B cell (primary cell): ENCODE data around the gene JMJD1C. TPM values are rescaled to one million over a fixed set of nuclear protein-coding genes. Genes with fewer than 3 reads are reported as not detected.

Experiments used
- ATAC-seq: fragments of 200-7000 bp; cut with Tn5 transposase; one replicate; pipeline ENCODE4 v1.10.0; 2021; ENCODE audit warnings: low read depth, mild to moderate bottlenecking, moderate number of reproducible peaks, moderate library complexity
- CTCF ChIA-PET: fragments of 350-600 bp; sonication (Branson Sonifier 250); formaldehyde crosslinking; loops from one replicate; lab custom pipeline; 2021; ENCODE audit warnings: antibody characterized with exemption, inconsistent platforms; lab: Charles Lee
- POLR2A ChIA-PET: fragments of 350-600 bp; sonication (Branson Sonifier 250); formaldehyde crosslinking; loops from one replicate; lab custom pipeline; 2021; ENCODE audit warnings: antibody characterized with exemption; lab: Charles Lee
- DNase-seq: peaks from one replicate; pipeline ENCODE4 v3.0.0; 2013
- H2AFZ ChIP-seq: 2 replicates; pipeline ENCODE4 v1.6.1; 2012; ENCODE audit warnings: mild to moderate bottlenecking, low read depth, low read length; ENCODE audit not compliant: insufficient read depth, poor library complexity, severe bottlenecking
- H3K27ac ChIP-seq, 2 donors: 1 replicate in 1 of 2; 2 replicates in 1 of 2; pipeline ENCODE4 v1.5.1; 2012 to 2013; ENCODE audit warnings: low read length in 2 of 2, mild to moderate bottlenecking in 2 of 2, moderate library complexity in 1 of 2
- H3K27me3 ChIP-seq, 4 experiments: fragments of 200-600 bp in 1 of 4; sonication (generic) in 1 of 4; replicated peaks in 1 of 4; 1 replicate in 2 of 4; 2 replicates in 2 of 4; pipeline versions ENCODE4 v1.6.1 to v1.7.0; 2013 to 2016; ENCODE audit warnings: low read length in 3 of 4, mild to moderate bottlenecking in 2 of 4, mixed read lengths in 1 of 4, moderate library complexity in 1 of 4; ENCODE audit not compliant: insufficient read depth in 4 of 4, control insufficient read depth in 3 of 4; ENCODE audit errors: control extremely low read depth in 1 of 4
- H3K36me3 ChIP-seq, 2 experiments: replicated peaks in 1 of 2; 1 replicate in 1 of 2; 2 replicates in 1 of 2; pipeline versions ENCODE4 v1.6.1 to v1.7.1; 2013; ENCODE audit warnings: low read length in 1 of 2; ENCODE audit not compliant: insufficient read depth in 2 of 2, control insufficient read depth in 1 of 2; ENCODE audit errors: control extremely low read depth in 1 of 2, extremely low read depth in 1 of 2
- H3K4me1 ChIP-seq, 2 donors: fragments of 200-600 bp in 1 of 2; sonication (generic) in 1 of 2; 1 replicate in 1 of 2; 2 replicates in 1 of 2; pipeline versions ENCODE4 v1.5.1 to v1.6.1; 2013 to 2017; ENCODE audit warnings: low read length in 2 of 2; ENCODE audit not compliant: control insufficient read depth in 2 of 2, insufficient read depth in 2 of 2
- H3K4me2 ChIP-seq: replicated peaks from 2 replicates; pipeline ENCODE3; 2012; ENCODE audit warnings: mild to moderate bottlenecking, low read depth, low read length; ENCODE audit not compliant: poor library complexity, severe bottlenecking
- H3K4me3 ChIP-seq, 5 experiments: fragments of 200-600 bp in 1 of 5; sonication (generic) in 1 of 5; 1 replicate in 3 of 5; 2 replicates in 2 of 5; pipeline versions ENCODE4 v1.5.1 to v1.7.0; 2011 to 2016; ENCODE audit warnings: low read length in 4 of 5, mild to moderate bottlenecking in 4 of 5, low read depth in 2 of 5, control low read depth in 1 of 5, moderate library complexity in 1 of 5; ENCODE audit not compliant: insufficient read depth in 1 of 5; ENCODE audit errors: control extremely low read depth in 1 of 5, extremely low read depth in 1 of 5
- H3K79me2 ChIP-seq: fragments of 200-600 bp; sonication (generic); one replicate; pipeline ENCODE4 v1.6.0; 2016; ENCODE audit warnings: low read length; ENCODE audit not compliant: control insufficient read depth, insufficient read depth
- H3K9ac ChIP-seq: fragments of 200-600 bp; sonication (generic); 2 replicates; pipeline ENCODE4 v1.6.1; 2017; ENCODE audit warnings: mild to moderate bottlenecking, low read length, moderate library complexity
- H3K9me3 ChIP-seq, 3 donors: one replicate each; pipeline versions ENCODE4 v1.6.1 to v1.7.1; 2013; ENCODE audit warnings: low read length in 2 of 3; ENCODE audit not compliant: control insufficient read depth in 2 of 3, insufficient read depth in 1 of 3; ENCODE audit errors: control extremely low read depth in 1 of 3
- H4K20me1 ChIP-seq: 2 replicates; pipeline ENCODE4 v1.6.0; 2012; ENCODE audit warnings: mild to moderate bottlenecking, low read length; ENCODE audit not compliant: insufficient read depth, control insufficient read depth, poor library complexity, severe bottlenecking
- H3K27ac Mint-ChIP-seq: one replicate; pipeline ENCODE4 v1.8.0; 2021; ENCODE audit warnings: mixed read lengths
- H3K27me3 Mint-ChIP-seq: one replicate; pipeline ENCODE4 v1.8.0; 2021; ENCODE audit warnings: mixed read lengths
- H3K4me1 Mint-ChIP-seq: one replicate; pipeline ENCODE4 v1.8.0; 2021; ENCODE audit warnings: mixed read lengths
- H3K4me3 Mint-ChIP-seq: one replicate; pipeline ENCODE4 v1.8.0; 2021; ENCODE audit warnings: mixed read lengths
- H3K9me3 Mint-ChIP-seq: one replicate; pipeline ENCODE4 v1.8.0; 2022; ENCODE audit warnings: mixed read lengths; ENCODE audit not compliant: insufficient read depth
- EZH2 ChIP-seq: IDR thresholded peaks from 2 replicates; pipeline ENCODE4 v1.6.1; 2012; ENCODE audit warnings: borderline replicate concordance, low read depth, mild to moderate bottlenecking, moderate library complexity, low read length; ENCODE audit not compliant: insufficient read depth, poor library complexity, severe bottlenecking
- WGBS: methylation state at CpG from one replicate; pipeline ENCODE4 v1.1.5; 2013; ENCODE audit warnings: missing lambda C conversion rate; ENCODE audit not compliant: insufficient coverage; 5-methylcytosine and 5-hydroxymethylcytosine counted together
- intact Hi-C: fragments of 100-400 bp; cut with micrococcal nuclease; formaldehyde crosslinking; loops from one replicate; pipeline ENCODE4 v1.10.0; 2022
- polyA plus RNA-seq: library from polyadenylated mRNA; depleted of rRNA; stranded (reverse); fragments of >200 nt; gene quantifications from 2 replicates; pipeline ENCODE4 v1.2.3, GENCODE V29; 2012
- total RNA-seq, 2 donors: library from RNA; stranded (reverse); fragments of 120-200 nt in 1 of 2; gene quantifications; 1 replicate in 1 of 2; 2 replicates in 1 of 2; pipeline versions ENCODE4 v1.2.3 to v1.2.4, GENCODE V29; 2013 to 2022
- TF ChIP-seq, protein P1 (sequence below): fragments of 200-600 bp; IDR thresholded peaks from one replicate; pipeline ENCODE4 v1.8.0; 2022; ENCODE audit warnings: antibody characterized with exemption, mild to moderate bottlenecking

Gene JMJD1C
- total and polyA plus RNA-seq, 2 donors (not counting 1 experiment from before 2014, with no cell fraction given) = 81.8 to 235 TPM

DNA sequence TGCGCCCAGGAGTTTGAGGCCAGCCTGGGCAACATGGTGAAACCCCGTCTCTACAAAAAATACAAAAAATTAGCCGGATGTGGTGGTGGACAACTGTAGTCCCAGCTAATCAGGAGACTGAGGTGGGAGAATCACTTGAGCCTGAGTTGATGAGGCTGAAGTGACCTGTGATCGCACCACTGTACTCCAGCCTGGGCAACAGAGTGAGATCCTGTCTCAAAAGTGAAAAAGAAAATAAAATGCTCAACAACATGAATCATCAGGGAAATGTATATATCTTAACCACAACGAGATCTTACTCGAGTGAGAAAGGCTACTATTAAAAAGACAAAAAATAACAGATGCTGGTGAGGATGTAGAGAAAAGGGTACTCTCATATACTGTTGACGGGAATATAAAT lies 72.7 kb downstream of the JMJD1C start:
- H3K4me3 ChIP-seq = no peak overlapping the region
- no peak overlapping the region for H3K27ac ChIP-seq
- peaks cover 6% of the 10 kb centered on the region for H3K9me3 Mint-ChIP-seq
- WGBS = 83% methylated on average over 2 of the region's 7 CpGs
- no peaks in the 10 kb centered on the region for H3K27me3 ChIP-seq
- ATAC-seq = no peak
- no peak overlapping the region for H3K4me3 Mint-ChIP-seq
- no peak overlapping the region for H3K27ac Mint-ChIP-seq
- H3K4me2 ChIP-seq = no peak overlapping the region
- peaks cover 0 to 4% of the 10 kb centered on the region in 2 experiments for H3K36me3 ChIP-seq
- CTCF ChIA-PET = no interaction called here
- TF ChIP-seq, protein P1, sequence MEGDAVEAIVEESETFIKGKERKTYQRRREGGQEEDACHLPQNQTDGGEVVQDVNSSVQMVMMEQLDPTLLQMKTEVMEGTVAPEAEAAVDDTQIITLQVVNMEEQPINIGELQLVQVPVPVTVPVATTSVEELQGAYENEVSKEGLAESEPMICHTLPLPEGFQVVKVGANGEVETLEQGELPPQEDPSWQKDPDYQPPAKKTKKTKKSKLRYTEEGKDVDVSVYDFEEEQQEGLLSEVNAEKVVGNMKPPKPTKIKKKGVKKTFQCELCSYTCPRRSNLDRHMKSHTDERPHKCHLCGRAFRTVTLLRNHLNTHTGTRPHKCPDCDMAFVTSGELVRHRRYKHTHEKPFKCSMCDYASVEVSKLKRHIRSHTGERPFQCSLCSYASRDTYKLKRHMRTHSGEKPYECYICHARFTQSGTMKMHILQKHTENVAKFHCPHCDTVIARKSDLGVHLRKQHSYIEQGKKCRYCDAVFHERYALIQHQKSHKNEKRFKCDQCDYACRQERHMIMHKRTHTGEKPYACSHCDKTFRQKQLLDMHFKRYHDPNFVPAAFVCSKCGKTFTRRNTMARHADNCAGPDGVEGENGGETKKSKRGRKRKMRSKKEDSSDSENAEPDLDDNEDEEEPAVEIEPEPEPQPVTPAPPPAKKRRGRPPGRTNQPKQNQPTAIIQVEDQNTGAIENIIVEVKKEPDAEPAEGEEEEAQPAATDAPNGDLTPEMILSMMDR = no peak
- TF ChIP-seq EZH2 = no peak
- H3K79me2 ChIP-seq = peaks cover 50% of the 10 kb centered on the region
- DNase-seq = no peak
- peaks cover 5% of the 10 kb centered on the region for H4K20me1 ChIP-seq
- H3K9me3 ChIP-seq = peaks cover 0 to 9% (median 3%) of the 10 kb centered on the region in 3 donors
- intact Hi-C loops = no loop called here
- no peaks in the 10 kb centered on the region for H3K27me3 Mint-ChIP-seq
- no peak overlapping the region for H2AFZ ChIP-seq
- H3K4me1 ChIP-seq = peaks cover 0 to 8% of the 10 kb centered on the region in 2 donors
- peaks cover 15% of the 10 kb centered on the region for H3K4me1 Mint-ChIP-seq
- H3K9ac ChIP-seq = no peak overlapping the region
- POLR2A ChIA-PET = no interaction called here

DNA sequence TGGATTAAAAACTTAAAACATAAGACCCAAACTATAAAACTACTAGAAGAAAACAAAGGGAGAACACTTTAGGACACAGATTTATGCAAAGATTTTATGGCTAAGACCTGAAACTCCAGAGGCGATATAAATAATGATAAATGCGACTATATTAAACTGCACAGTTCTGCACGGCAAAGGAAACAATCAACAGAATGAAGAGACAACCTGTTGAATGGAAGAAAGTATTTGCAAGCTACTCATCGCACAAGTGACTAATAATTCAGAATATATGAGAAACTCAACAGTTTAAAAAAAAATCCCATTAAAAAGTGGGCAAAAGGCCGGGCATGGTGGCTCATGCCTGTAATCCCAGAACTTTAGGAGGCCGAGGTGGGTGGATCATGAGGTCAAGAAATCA lies 73.6 kb downstream of the JMJD1C start:
- no peak overlapping the region for H3K27ac Mint-ChIP-seq
- peaks cover 6% of the 10 kb centered on the region for H3K9me3 Mint-ChIP-seq
- Histone ChIP-seq H3K79me2 (peaks cover 56% of the 10 kb centered on the region), H3K27ac (no peak overlapping the region), H2AFZ (no peak overlapping the region), H4K20me1 (peaks cover 8% of the 10 kb centered on the region), H3K9me3 (peaks cover 0 to 9% (median 3%) of the 10 kb centered on the region in 3 donors), H3K4me3 (no peak overlapping the region), H3K4me1 (peaks cover 0 to 9% of the 10 kb centered on the region in 2 donors), H3K4me2 (no peak overlapping the region), H3K36me3 (peaks cover 0 to 4% of the 10 kb centered on the region in 2 experiments), H3K9ac (no peak overlapping the region), H3K27me3 (no peaks in the 10 kb centered on the region)
- TF ChIP-seq, protein P1 = no peak
- TF ChIP-seq EZH2 = no peak
- CTCF ChIA-PET = no interaction called here
- H3K4me3 Mint-ChIP-seq = no peak overlapping the region
- no peak for ATAC-seq
- intact Hi-C loops = no loop called here
- POLR2A ChIA-PET = no interaction called here
- 100% methylated on average over 5 of the region's 6 CpGs for WGBS
- DNase-seq = no peak
- H3K4me1 Mint-ChIP-seq = peaks cover 19% of the 10 kb centered on the region
- H3K27me3 Mint-ChIP-seq = no peaks in the 10 kb centered on the region
